GM18951 (cell line): ENCODE data around the gene HS6ST1.

Experiments used
- POLR2A ChIP-seq: IDR thresholded peaks from 4 replicates; pipeline ENCODE4 v1.6.1; 2011; ENCODE audit warnings: mild to moderate bottlenecking; ENCODE audit not compliant: insufficient read length, insufficient read depth; ENCODE audit errors: extremely low read depth
- in situ Hi-C: fragments of 300-500 bp; cut with MboI; formaldehyde crosslinking; loops from one replicate; pipeline ENCODE4 v1.12.0; 2022; ENCODE audit warnings: low sequenced_read_pairs, mixed read lengths, inconsistent platforms; ENCODE audit not compliant: unreplicated experiment

HS6ST1 gene

DNA sequence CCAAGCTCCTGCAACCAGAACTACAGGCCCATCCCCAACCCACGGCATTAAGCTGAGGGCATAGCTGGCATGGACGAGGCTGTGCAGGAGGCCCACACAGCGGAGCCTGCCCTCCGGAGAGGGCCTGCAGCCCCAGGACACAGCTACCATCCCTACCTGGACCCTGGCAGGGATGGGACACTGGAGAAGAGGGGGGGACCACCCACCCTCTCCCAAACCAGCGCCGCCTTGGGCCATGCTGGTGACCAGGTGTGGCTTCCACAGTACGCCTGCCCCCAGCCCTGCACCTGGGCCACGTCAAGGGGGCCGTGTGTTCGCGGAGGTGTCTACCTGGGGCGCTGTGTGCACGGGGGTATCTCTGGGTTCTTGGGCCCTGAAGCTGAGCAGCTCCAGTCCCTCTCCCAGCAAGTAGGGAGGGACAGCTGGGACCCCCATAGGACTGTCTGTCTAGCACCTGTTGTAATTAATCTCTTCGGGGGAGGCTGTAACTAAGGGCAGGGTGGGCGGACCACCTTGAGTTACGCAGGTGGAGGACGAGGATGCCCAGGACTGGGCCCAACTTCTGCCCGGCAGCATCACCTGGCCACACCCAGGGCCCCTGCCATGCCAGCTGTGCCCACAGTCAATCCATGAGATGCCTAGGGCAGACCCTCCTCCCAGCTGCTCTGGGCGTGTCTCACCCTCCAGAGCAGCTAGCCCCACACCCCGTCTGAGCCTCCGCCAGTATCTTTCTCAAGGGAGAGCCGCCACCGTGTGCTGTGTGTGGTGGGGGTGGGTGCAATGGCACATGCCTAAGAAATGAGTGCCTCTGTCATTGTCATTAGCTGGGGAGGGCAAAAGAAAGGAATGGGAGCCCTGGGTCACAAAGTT is 18.3 kb downstream of the HS6ST1 start:
- no peak for TF ChIP-seq POLR2A
- in situ Hi-C loops: no loop called here

DNA sequence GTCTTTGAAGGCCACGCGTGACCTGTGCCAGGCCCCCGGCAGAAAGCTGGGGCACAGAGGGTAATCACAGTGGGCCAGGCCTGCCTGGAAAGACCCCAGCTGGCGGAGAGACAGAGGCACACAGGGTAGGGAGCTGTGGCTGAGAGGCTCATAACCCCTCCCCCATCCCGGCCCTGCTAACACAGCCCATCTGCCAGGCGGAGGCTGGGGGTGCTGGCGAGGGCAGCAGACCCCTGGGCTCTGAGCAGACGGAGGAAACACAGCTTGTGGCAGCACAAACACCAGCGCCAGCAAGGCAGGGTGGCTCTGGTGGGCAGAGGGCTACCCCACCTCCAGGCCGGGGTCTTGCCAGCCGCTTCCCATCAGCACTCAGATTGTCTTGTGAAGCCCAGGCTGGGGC is 19.0 kb downstream of the HS6ST1 start:
- in situ Hi-C loops: no loop called here
- TF ChIP-seq POLR2A: no peak

DNA sequence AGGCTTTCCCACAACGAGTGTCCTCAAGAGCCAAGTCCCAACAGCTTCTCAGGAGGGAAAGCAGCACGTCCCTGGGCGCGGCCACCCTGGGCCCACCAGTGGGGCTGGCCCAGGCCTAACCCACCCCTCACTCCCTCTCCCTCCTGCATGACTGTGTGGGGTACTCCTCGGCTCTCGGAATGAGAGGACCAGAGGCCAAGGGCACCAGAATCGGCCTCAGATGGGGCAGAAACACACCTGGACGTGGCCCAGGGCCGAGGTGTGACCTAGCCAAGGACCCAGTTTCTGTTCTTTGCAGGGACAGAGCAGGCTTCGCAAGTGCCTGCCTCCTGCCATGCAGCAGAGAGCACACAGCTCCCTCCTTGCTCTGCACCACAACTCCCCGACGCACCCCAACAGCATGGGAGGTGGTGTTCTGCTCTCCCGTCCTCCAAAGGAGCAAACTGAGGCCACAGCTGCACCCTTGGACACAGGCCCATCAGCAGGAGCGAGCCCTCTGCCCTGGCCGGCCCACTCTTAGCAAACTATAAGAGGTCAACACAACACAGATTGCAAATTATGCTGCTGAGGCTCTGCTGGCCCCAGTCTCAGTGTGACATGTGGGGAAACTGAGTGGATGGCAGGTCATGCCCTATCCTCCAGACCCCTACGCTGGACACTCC is 19.7 kb downstream of the HS6ST1 start:
- in situ Hi-C loops: no loop called here
- TF ChIP-seq POLR2A: no peak

DNA sequence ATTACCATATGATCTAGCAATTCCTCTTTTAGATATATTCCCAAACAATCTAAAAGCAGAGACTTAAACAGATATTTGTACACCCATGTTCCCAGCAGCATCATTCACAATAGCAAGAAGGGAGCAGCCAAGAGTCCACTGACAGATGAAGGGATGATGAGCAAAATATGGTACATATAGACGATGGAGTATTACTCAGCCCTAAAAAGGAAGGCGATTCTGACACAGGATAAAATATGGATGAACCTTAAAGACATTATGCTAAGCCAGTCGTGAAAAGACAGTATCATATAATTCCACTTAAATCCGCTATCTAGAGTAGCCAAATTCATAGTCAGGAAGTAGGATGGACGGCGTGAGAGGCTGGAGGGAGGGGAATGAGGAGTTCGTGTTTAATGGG is 20.4 kb downstream of the HS6ST1 start:
- in situ Hi-C loops: no loop called here
- no peak for TF ChIP-seq POLR2A

DNA sequence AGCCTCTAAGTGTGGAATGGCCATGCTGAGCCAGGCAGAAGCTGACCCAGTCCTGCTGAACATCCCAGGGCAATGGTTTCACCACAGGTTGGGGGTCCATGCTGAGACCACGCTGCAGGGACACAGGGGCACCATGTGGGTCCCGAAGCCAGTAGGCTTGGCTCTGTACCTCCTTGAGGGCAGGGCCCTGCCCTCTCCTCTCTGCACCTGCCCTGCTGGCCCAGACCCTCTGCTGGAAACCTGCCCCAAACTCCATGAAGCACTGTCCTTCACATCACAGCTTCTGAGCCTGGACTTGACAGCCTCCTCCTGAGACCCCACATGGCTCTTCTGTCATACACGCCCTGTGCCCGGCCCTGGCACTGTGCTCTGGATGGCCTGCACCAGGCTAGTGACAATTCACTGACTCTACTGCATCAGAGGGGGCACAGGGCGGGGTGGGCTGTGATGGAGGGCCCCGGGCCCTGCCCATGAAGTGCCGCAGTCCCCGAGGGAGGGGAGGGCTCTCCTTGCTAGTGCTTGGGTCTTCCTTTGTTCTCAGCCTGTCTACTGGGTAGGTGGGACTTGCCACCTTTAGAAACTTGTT is 24.7 kb downstream of the HS6ST1 start:
- in situ Hi-C loops: no loop called here
- no peak for TF ChIP-seq POLR2A

DNA sequence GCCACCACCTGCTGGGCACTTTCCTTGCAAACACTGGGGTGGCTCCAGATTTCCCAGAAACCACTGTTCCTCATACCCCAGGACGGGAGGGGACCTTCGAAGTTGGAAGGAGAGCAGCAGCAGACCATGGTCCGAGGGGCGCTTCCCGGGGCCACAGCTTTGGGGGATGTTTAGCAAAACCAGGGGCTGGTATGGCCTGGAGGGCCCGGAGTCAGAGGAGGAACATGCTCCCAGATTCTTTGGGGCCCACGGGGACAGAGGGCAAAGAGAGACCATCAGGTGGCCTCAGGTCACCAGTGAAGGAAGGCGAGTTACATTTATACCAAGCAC is 25.3 kb downstream of the HS6ST1 start:
- in situ Hi-C loops: no loop called here

DNA sequence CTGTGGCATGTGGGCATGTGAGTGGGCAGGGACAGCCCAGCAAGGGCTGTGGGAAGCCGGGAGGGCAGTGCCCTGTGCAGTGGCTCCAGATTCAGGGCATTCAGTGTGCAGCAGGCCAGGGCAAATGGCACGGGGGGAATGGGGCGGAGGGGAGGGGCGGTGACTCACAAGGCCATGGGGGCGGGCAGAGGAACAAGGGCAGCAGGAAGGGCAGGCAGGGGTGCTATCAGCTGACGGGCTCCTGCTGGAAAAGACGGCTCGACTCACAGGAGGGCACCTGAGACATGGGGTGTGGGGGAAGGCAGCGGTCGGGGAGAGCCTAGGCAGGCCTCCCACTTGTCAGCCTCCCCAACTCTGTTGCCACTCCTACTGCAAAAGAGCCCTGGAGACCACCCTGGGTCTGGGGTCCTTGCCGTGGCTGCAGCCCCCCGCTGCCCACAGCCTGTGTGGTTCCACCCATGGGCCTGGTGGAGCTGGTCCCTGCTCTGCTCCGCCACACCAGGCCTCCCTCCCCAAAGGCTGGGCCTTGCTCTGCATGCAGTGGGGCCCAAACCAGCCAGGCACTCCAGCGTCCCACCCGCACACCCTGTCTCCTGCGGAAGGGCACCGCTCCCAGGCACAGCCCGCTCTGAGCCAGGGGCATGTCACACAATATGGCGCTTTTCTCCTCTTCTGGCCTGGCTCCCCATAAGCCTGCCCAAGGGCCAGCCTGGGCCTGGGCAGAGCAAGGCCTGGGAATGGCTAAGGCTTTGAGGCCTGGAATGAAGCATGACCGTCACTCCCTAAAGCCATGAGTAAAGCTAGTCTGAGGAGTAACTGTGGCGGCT is 25.9 kb downstream of the HS6ST1 start:
- in situ Hi-C loops: no loop called here
- TF ChIP-seq POLR2A: no peak

More for the DNA sequence above, 25.3 kb downstream of the HS6ST1 start:
- no peak for TF ChIP-seq POLR2A

DNA sequence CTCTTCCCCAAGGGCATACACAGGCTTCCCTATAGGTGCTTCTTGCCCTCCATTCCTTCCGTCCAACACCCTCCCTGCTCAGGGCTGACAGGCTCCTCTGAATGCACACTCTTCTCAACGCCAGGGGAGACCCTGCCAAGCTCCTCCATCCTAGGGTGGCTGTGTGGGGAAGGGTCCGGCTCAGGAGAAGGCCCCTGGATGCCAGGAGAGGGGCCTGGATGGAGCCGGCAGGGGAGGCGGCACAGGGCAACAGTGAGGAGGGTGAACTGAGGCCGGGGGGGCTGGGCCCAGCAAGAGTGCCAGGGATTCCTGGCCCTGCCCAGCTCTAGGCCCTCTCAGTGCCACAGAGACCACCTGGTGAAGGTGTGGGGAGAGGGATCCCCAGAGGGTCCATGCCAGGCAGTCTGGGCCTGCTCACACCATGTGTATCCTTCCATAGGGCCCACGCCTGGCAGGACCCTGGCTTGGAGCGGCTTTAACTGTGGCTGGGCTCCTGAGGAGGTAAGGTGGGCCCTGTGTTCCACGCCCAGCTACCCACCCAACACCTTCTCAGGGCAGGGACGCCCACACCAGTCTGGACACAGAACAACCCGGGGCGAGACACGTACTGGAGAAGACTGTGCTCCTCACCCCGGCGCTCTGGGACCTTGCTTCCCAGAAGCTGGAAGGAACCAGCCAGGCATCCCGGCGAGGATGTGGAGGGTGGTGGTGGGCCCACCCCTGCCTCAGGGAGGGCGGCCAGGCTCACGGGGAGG is 26.6 kb downstream of the HS6ST1 start:
- no peak for TF ChIP-seq POLR2A
- in situ Hi-C loops: no loop called here

DNA sequence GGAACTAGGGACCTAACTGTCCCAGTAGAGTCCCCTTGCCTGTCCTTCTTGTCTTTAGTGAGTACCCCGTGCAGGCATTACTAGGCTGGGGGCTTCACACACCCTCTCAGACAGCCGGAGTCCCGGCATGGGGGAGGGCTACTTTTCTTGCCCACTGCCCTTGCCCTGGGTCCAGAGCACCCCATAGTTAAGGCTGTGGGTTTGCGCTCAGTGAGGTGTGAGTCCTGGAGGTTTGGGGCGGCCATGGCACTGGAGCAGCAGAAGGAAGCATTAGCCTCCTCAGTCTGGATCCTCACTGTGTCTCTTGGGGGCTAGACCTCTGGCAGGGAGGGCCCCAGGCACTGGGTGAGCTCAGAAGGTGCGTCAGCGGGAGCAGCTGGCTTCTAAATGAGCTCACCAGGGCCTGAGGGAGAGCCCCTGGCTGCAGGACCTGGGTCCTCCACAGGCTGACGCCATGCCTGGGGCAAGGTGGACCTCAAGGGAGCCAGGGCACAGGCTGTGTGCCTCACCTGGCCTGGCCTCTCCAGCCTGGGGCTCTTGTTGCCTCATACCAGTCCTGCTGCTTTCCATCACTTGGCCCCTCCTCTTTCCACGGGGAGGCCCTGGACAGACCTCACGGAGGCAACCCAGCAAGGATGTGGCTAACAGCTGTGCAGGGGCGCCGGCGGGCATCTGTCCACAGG is 27.4 kb downstream of the HS6ST1 start:
- no peak for TF ChIP-seq POLR2A
- in situ Hi-C loops: no loop called here

DNA sequence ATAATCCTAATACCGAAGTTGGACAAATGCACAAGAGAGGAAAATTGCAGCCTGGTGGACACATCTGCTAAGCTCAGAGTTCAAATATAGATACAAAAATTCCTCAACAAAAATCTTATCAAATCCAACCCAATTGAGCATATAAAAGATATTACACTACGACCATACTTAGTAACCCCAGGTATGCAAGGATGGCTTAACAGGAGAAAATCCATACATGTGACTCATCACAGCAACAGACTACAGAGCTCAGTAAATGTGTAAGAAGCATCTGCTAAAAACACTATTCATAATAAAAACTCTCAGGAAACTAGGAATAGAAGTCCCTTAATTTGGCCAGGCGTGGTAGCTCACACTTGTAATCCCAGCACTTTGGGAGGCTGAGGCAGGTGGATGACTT is 28.3 kb downstream of the HS6ST1 start:
- no peak for TF ChIP-seq POLR2A
- in situ Hi-C loops: no loop called here

DNA sequence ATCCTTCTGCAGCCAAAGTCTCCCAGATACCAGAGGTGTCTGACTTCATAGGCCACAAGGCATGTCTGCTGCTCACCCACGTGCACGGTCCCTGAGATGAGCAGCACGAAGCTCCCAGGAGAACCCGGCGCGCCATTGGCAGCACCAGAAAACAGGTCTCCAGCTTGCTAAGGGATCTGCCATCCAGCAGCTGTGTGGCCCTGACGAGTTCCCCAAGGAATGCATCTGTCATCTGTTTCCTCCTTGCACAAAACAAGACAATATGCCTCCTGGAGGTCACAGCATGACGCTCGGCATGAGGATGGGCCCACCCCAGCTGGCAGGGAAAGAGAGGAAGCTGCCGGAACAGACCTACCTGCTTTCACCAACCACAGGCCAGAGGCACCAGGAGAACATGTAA is 29.2 kb downstream of the HS6ST1 start:
- TF ChIP-seq POLR2A: no peak
- in situ Hi-C loops: no loop called here

DNA sequence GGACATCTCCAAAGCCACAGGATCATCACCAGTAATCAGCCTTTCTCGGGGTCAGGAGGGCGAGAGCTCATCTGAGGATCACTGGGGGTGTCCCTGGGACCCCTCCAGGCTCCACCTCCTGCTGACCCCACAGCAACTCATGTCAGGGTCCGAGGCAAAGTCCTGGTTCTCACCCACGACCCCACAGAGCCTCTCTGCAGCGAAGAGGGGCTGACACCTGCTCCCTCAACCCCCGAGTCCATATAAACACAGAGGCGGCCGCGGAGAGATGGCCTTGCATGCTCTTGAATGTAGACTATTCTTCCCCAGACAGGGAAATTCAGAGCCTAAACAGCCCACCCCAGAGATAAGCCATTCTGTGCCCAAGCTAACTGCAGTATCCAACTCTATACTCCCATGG is 29.9 kb downstream of the HS6ST1 start:
- TF ChIP-seq POLR2A: no peak
- in situ Hi-C loops: no loop called here
